Measurements from ENCODE around the gene TRIM66. TPM values are rescaled to one million over a fixed set of nuclear protein-coding genes. Genes with fewer than 3 reads are reported as not detected.
A peak's percentile ranks its signal among the peaks of the same experiment; 100 is the strongest.

The TRIM66 gene
- total and polyA plus RNA-seq, 2 experiments from 2014 or later, result 1.0 to 3.3 TPM

GRCh38 chr11:8697054-8697453 lies 14.6 kb upstream of the TRIM66 start:
- H3K36me3 Mint-ChIP-seq (ENCODE audit: low read depth), result peaks cover 76% of the 10 kb centered on the region

GRCh38 chr11:8694137-8694536 lies 11.7 kb upstream of the TRIM66 start:
- Histone ChIP-seq H3K4me1 (ENCODE audit: insufficient read depth) (peaks cover 22% of the 10 kb centered on the region), H3K4me3 (no peak overlapping the region), H2AFZ (no peak overlapping the region), H3K27me3 (ENCODE audit: insufficient read depth) (no peaks in the 10 kb centered on the region), H3K79me2 (replicated peaks; ENCODE audit: insufficient read depth) (peaks cover 29% of the 10 kb centered on the region), H3K27ac (ENCODE audit: low read depth) (peak overlapping the region; percentile 81), H4K20me1 (replicated peaks; ENCODE audit: insufficient read depth) (no peaks in the 10 kb centered on the region), H3K36me3 (ENCODE audit: insufficient read depth) (peaks cover 18% of the 10 kb centered on the region), H3F3A (replicated peaks; ENCODE audit: low read depth) (peaks cover 13% of the 10 kb centered on the region), H3K4me2 (no peak overlapping the region), H3K9me2 (ENCODE audit: insufficient read depth) (peaks cover 9% of the 10 kb centered on the region; the same call in 1 of the 2 replicates)
- Mint-ChIP-seq H3K4me1 (peaks cover 36% of the 10 kb centered on the region), H3K36me3 (ENCODE audit: low read depth) (peaks cover 83% of the 10 kb centered on the region), H3K4me3 (no peak overlapping the region), H3K27me3 (ENCODE audit: insufficient read depth, low read depth, poor library complexity) (peaks cover 28% of the 10 kb centered on the region), H3K9me3 (no peaks in the 10 kb centered on the region), H3K27ac (peak overlapping the region; percentile 69; the same call in 1 of the 2 replicates)
- DNase-seq (ENCODE audit: low spot score) (no peak), ATAC-seq (no peak)
- TF ChIP-seq ZNF331 (CRISPR knock-in tag; IDR thresholded peaks at IDR 0.05; ENCODE audit: low read depth) (no peak), EZH2phosphoT487 (IDR thresholded peaks at IDR 0.05; ENCODE audit: unreplicated experiment) (no peak), REST (IDR thresholded peaks at IDR 0.05; ENCODE audit: unreplicated experiment) (no peak), NANOG (IDR thresholded peaks at IDR 0.05; ENCODE audit: borderline replicate concordance) (no peak), STAT1 (IDR thresholded peaks at IDR 0.05; ENCODE audit: unreplicated experiment) (no peak), CTCF (conservative IDR thresholded peaks at IDR 0.05; ENCODE audit: low read depth in 2 of 2) (no peak), ZNF114 (CRISPR knock-in tag; IDR thresholded peaks at IDR 0.05) (no peak), ZNF462 (CRISPR knock-in tag; IDR thresholded peaks at IDR 0.05) (no peak), JUNB (IDR thresholded peaks at IDR 0.05; ENCODE audit: unreplicated experiment) (no peak)

More at GRCh38 chr11:8697054-8697453, 14.6 kb upstream of the TRIM66 start:
- no peak overlapping the region for H3K4me3 Mint-ChIP-seq
- Histone ChIP-seq H3K27ac (ENCODE audit: low read depth) (no peak overlapping the region), H3K79me2 (replicated peaks; ENCODE audit: insufficient read depth) (peaks cover 13% of the 10 kb centered on the region; the same call in 1 of the 2 replicates), H3K4me2 (peak overlapping the region; percentile 74; the same call in 1 of the 2 replicates), H2AFZ (no peak overlapping the region), H3K9me2 (ENCODE audit: insufficient read depth) (peaks cover 14% of the 10 kb centered on the region), H3K27me3 (ENCODE audit: insufficient read depth) (no peaks in the 10 kb centered on the region), H4K20me1 (replicated peaks; ENCODE audit: insufficient read depth) (no peaks in the 10 kb centered on the region), H3K4me3 (no peak overlapping the region), H3K4me1 (ENCODE audit: insufficient read depth) (peaks cover 40% of the 10 kb centered on the region), H3K36me3 (ENCODE audit: insufficient read depth) (peaks cover 18% of the 10 kb centered on the region), H3F3A (replicated peaks; ENCODE audit: low read depth) (peaks cover 31% of the 10 kb centered on the region)
- H3K4me1 Mint-ChIP-seq, result peaks cover 50% of the 10 kb centered on the region
- no peak for TF ChIP-seq EZH2 (IDR thresholded peaks at IDR 0.05; ENCODE audit: low read depth, unreplicated experiment)
- no peak for TF ChIP-seq POLR2AphosphoS5 (IDR thresholded peaks at IDR 0.05; ENCODE audit: low read depth)
- no peak for TF ChIP-seq ZNF114 (CRISPR knock-in tag; IDR thresholded peaks at IDR 0.05)
- TF ChIP-seq JUNB (IDR thresholded peaks at IDR 0.05; ENCODE audit: unreplicated experiment), result no peak
- TF ChIP-seq NANOG (IDR thresholded peaks at IDR 0.05; ENCODE audit: borderline replicate concordance), result no peak
- TF ChIP-seq EZH2phosphoT487 (IDR thresholded peaks at IDR 0.05; ENCODE audit: unreplicated experiment), result no peak
- H3K27ac Mint-ChIP-seq, result no peak overlapping the region
- DNase-seq (ENCODE audit: low spot score) (no peak), ATAC-seq (no peak)
- H3K9me3 Mint-ChIP-seq, result no peaks in the 10 kb centered on the region; the same call in 2 of the 3 replicates
- peaks cover 27% of the 10 kb centered on the region for H3K27me3 Mint-ChIP-seq (ENCODE audit: insufficient read depth, low read depth, poor library complexity)
